ENCODE results near the gene RBM17.
"Not testable (repeated sequence)": the region's sequence is repeated elsewhere in the genome, so short reads cannot be mapped to it uniquely, and the experiment has no call there.

Gene RBM17

DNA sequence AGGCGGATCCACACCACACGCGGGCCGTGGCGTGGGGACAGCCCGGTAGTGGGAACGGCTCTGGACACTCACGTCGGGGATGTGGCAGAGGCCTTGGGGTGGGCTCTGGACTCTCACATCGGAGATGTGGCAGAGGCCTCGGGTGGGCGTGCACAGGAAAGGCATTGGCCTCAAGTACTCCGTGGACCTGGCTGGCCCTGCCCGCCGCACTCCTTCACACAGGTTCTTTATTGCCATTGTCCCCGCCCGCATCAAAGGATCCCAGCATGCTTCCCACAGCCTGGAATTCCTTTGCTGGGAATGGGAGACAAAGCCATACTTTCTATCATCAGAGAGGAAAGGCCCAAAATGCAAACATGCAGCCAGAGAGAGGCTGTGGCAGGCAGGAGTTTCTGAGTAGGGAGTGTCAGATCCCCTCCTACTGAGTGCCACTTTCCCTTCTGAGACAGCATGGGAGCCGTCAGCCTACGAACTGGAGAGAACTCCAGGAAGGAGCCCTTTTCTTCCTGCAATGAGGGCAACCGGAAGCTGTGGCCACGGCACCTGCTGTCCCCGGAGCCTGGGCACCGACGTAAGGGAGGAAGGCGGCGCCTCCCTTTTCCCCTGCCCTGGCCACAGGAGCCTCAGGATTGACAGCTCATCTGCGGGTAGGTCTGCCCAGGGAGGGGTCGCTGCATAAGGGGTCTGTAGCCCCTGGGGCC is 51.5 kb downstream of the RBM17 start:
- Histone ChIP-seq H3K9me3 (ENCODE audit: insufficient read depth, low read length) (no peaks in the 10 kb centered on the region), H3K4me1 (ENCODE audit: insufficient read depth, insufficient read length) (peaks cover 3% of the 10 kb centered on the region), H3K4me3 (ENCODE audit: insufficient read length, low read depth) (no peak overlapping the region), H3K27me3 (ENCODE audit: insufficient read depth, insufficient read length) (peaks cover 6% of the 10 kb centered on the region), H3K9ac (ENCODE audit: insufficient read length, low read depth) (no peak overlapping the region), H3K36me3 (ENCODE audit: insufficient read depth, insufficient read length, low read length) (no peaks in the 10 kb centered on the region)
- TF ChIP-seq YY1 (IDR thresholded peaks at IDR 0.05; ENCODE audit: insufficient read depth, insufficient read length) (no peak), ZNF274 (IDR thresholded peaks at IDR 0.05; ENCODE audit: low read depth, low read length) (no peak), SUZ12 (IDR thresholded peaks at IDR 0.05; ENCODE audit: extremely low read depth, insufficient read depth, insufficient read length) (no peak)
- DNase-seq (ENCODE audit: low read depth, low spot score), result no peak

DNA sequence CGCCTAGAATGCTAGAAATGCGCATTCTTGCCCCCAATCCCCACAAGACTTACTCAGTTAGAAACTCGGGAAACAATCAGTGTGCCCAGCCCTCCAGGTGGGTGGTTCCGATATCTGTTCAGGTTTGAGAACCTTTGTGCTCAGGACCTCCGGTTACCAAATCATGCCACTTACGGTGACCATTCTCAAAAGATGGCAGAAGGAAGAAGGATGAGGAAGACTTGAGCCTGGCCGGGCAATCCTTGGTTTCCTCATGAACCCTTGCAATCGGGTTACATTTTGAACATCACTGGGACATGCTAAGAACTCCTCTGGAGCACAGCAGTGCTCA is 52.1 kb downstream of the RBM17 start:
- TF ChIP-seq YY1 (IDR thresholded peaks at IDR 0.05; ENCODE audit: insufficient read depth, insufficient read length) (no peak), ZNF274 (IDR thresholded peaks at IDR 0.05; ENCODE audit: low read depth, low read length) (no peak), SUZ12 (IDR thresholded peaks at IDR 0.05; ENCODE audit: extremely low read depth, insufficient read depth, insufficient read length) (no peak)
- H3K9ac ChIP-seq (ENCODE audit: insufficient read length, low read depth), result no peak overlapping the region
- peaks cover 6% of the 10 kb centered on the region for H3K27me3 ChIP-seq (ENCODE audit: insufficient read depth, insufficient read length)
- no peaks in the 10 kb centered on the region for H3K9me3 ChIP-seq (ENCODE audit: insufficient read depth, low read length)
- no peak overlapping the region for H3K4me3 ChIP-seq (ENCODE audit: insufficient read length, low read depth)
- peaks cover 4% of the 10 kb centered on the region for H3K4me1 ChIP-seq (ENCODE audit: insufficient read depth, insufficient read length)
- no peaks in the 10 kb centered on the region for H3K36me3 ChIP-seq (ENCODE audit: insufficient read depth, insufficient read length, low read length)
- no peak for DNase-seq (ENCODE audit: low read depth, low spot score)

DNA sequence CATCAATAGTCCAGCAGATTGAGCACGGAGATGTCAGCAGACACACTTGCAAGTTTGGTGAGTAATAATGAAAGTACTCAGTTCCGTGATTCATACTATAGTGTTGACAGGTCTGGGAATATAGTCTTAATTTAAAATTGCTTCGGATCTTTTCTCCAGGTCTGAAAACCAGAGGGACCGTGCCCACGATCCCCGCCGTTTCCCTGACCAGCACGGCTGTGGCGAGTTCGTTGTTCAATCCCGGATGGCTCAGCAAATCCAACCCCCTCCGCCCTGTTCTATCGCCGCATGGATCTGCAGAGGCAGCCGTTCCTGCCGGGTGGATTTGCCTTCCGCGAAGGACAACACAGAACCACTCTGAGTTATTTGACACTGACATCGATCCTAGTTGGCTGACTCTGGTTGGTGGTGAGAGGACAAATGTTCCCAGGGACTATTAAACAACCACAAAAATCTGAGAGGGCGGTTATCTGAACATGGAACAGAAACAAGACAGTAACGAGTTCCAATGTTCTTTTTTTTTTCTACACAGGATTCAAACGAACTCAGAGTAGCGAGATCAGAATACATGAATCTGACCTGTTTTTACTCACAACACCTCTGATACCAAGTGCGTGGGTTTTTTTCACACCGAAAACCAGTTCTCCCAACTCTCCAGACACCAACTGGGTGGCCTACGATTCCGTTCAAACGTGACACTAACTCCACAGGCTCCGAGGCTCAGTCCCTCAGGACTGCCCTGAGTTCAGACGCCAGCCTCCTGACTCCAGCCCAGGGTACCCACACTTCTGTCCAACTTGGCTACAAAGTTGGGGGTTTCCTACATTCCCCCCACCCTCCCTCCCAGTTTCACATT is 52.7 kb downstream of the RBM17 start:
- Histone ChIP-seq H3K36me3 (ENCODE audit: insufficient read depth, insufficient read length, low read length) (peaks cover 3% of the 10 kb centered on the region), H3K4me1 (ENCODE audit: insufficient read depth, insufficient read length) (peaks cover 9% of the 10 kb centered on the region), H3K4me3 (ENCODE audit: insufficient read length, low read depth) (no peak overlapping the region), H3K9me3 (ENCODE audit: insufficient read depth, low read length) (no peaks in the 10 kb centered on the region), H3K27me3 (ENCODE audit: insufficient read depth, insufficient read length) (peaks cover 6% of the 10 kb centered on the region), H3K9ac (ENCODE audit: insufficient read length, low read depth) (no peak overlapping the region)
- no peak for DNase-seq (ENCODE audit: low read depth, low spot score)
- TF ChIP-seq SUZ12 (IDR thresholded peaks at IDR 0.05; ENCODE audit: extremely low read depth, insufficient read depth, insufficient read length), result no peak
- TF ChIP-seq ZNF274 (IDR thresholded peaks at IDR 0.05; ENCODE audit: low read depth, low read length), result no peak
- TF ChIP-seq YY1 (IDR thresholded peaks at IDR 0.05; ENCODE audit: insufficient read depth, insufficient read length), result no peak

DNA sequence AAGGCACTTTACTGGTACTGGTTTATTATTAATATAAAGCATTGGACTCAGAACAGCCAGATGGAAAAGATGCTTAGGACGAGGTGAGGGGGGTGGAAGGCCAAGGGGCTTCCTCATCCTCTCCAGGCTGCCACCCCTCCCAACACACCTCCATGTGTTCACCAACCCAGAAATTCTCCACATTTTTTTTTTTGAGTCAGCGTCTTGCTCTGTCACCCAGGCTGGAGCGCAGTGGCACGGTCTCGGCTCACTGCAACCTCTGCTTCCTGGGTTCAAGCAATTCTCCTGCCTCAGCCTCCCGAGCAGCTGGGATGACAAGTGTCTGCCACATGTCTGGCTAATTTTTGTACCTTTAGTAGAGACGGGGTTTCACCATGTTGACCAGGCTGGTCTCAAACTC is 53.4 kb downstream of the RBM17 start:
- not testable (repeated sequence) for H3K9ac ChIP-seq (ENCODE audit: insufficient read length, low read depth); H3K27me3 ChIP-seq (ENCODE audit: insufficient read depth, insufficient read length); H3K4me3 ChIP-seq (ENCODE audit: insufficient read length, low read depth); H3K4me1 ChIP-seq (ENCODE audit: insufficient read depth, insufficient read length); DNase-seq (ENCODE audit: low read depth, low spot score); H3K36me3 ChIP-seq (ENCODE audit: insufficient read depth, insufficient read length, low read length); H3K9me3 ChIP-seq (ENCODE audit: insufficient read depth, low read length)

DNA sequence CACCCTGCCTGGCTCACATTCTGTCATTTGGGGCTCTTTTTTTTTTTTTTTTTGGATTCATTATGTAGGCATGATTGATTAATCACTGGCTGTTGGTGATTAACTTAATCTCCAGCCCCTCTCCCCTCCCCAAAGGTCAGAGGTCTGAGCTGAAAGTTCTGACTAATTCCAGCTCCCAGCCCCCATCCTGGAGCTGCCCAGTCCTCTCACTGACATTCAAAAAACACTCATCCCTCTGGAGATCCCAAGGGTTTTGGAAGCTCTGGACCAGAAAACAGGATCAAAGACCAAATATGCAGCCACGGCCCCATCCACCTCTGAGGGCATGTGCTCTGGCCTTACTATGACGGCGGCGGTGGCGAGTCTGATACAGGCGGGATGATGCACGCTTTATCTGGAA is 53.8 kb downstream of the RBM17 start:
- peaks cover 9% of the 10 kb centered on the region for H3K4me1 ChIP-seq (ENCODE audit: insufficient read depth, insufficient read length)
- DNase-seq (ENCODE audit: low read depth, low spot score), result no peak
- H3K4me3 ChIP-seq (ENCODE audit: insufficient read length, low read depth), result no peak overlapping the region
- H3K9ac ChIP-seq (ENCODE audit: insufficient read length, low read depth), result peak overlapping the region; percentile 10
- no peak for TF ChIP-seq ZNF274 (IDR thresholded peaks at IDR 0.05; ENCODE audit: low read depth, low read length)
- no peak for TF ChIP-seq YY1 (IDR thresholded peaks at IDR 0.05; ENCODE audit: insufficient read depth, insufficient read length)
- TF ChIP-seq SUZ12 (IDR thresholded peaks at IDR 0.05; ENCODE audit: extremely low read depth, insufficient read depth, insufficient read length), result no peak
- H3K27me3 ChIP-seq (ENCODE audit: insufficient read depth, insufficient read length), result peaks cover 6% of the 10 kb centered on the region
- H3K36me3 ChIP-seq (ENCODE audit: insufficient read depth, insufficient read length, low read length), result peaks cover 9% of the 10 kb centered on the region
- no peaks in the 10 kb centered on the region for H3K9me3 ChIP-seq (ENCODE audit: insufficient read depth, low read length)

DNA sequence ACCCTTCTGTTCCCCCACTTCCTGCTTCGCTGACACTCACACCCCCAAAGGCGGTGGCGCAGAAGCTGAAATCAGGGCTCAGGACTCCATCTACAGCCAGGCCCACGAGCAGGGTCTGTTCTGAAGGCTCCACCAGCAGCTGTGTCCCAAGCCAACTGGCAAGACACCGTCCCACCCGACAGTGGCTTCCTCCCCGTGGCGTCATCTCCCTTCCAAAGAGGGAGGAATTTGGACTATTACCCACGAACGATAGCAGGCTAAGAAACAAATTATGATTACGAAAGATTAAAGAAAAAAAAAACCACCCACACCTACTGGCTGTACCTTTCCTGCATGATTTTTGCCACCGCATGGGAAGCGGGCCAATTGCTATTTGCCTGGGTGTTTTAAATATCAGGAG is 54.3 kb downstream of the RBM17 start:
- no peak for DNase-seq (ENCODE audit: low read depth, low spot score)
- TF ChIP-seq SUZ12 (IDR thresholded peaks at IDR 0.05; ENCODE audit: extremely low read depth, insufficient read depth, insufficient read length), result no peak
- TF ChIP-seq YY1 (IDR thresholded peaks at IDR 0.05; ENCODE audit: insufficient read depth, insufficient read length), result no peak
- no peak for TF ChIP-seq ZNF274 (IDR thresholded peaks at IDR 0.05; ENCODE audit: low read depth, low read length)
- Histone ChIP-seq H3K9me3 (ENCODE audit: insufficient read depth, low read length) (no peaks in the 10 kb centered on the region), H3K9ac (ENCODE audit: insufficient read length, low read depth) (peak overlapping the region; percentile 10), H3K4me3 (ENCODE audit: insufficient read length, low read depth) (no peak overlapping the region), H3K27me3 (ENCODE audit: insufficient read depth, insufficient read length) (peaks cover 6% of the 10 kb centered on the region), H3K36me3 (ENCODE audit: insufficient read depth, insufficient read length, low read length) (peaks cover 15% of the 10 kb centered on the region), H3K4me1 (ENCODE audit: insufficient read depth, insufficient read length) (peaks cover 9% of the 10 kb centered on the region)

DNA sequence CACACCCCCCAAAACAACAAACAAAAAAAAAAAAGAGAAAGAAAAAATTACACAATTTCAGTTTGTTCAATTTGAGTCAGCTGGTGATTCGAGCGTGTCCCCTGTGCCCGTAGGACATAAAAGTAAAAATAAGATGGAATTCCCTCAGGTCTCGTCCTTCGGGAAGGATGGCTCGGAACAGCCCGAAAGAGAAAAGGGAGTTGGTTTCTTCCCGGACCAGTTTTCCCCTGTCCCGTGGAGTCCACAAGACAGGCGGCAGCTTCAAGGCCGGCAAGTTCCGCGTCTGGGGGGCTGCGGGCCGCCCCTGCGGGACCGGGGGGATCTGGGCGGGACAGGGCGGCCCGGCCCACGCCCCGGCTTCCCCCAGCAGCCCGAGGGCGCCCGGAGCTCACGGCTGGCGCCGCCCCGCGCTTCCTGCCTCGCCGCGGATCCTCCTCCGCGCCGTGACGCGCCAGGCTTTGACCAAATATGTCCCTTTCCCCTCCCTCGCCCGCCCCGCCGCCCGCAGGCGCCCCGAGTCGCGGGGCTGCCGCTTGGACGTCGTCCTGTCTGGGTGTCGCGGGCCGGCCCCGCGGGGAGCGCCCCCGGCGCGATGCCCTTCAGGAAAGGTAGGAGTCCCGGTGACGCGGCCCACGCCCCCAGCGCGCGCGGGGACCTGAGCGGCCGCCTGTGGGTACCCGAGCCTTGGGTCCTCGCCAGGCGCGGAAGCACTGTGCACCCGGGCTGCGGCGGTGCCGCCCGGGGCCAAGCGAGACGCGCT is 55.8 kb downstream of the RBM17 start:
- DNase-seq (ENCODE audit: low read depth, low spot score), result no peak
- Histone ChIP-seq H3K27me3 (ENCODE audit: insufficient read depth, insufficient read length) (peaks cover 5% of the 10 kb centered on the region), H3K4me3 (ENCODE audit: insufficient read length, low read depth) (peak overlapping the region; percentile 78), H3K9me3 (ENCODE audit: insufficient read depth, low read length) (no peaks in the 10 kb centered on the region), H3K36me3 (ENCODE audit: insufficient read depth, insufficient read length, low read length) (peaks cover 17% of the 10 kb centered on the region), H3K4me1 (ENCODE audit: insufficient read depth, insufficient read length) (peaks cover 9% of the 10 kb centered on the region), H3K9ac (ENCODE audit: insufficient read length, low read depth) (peak overlapping the region; percentile 89)
- no peak for TF ChIP-seq ZNF274 (IDR thresholded peaks at IDR 0.05; ENCODE audit: low read depth, low read length)
- no peak for TF ChIP-seq SUZ12 (IDR thresholded peaks at IDR 0.05; ENCODE audit: extremely low read depth, insufficient read depth, insufficient read length)
- TF ChIP-seq YY1 (IDR thresholded peaks at IDR 0.05; ENCODE audit: insufficient read depth, insufficient read length), result no peak

Measured in NT2/D1 (cell line).